Measurements from ENCODE around the gene TGFBR3L.
"Not testable (repeated sequence)": the region's sequence is repeated elsewhere in the genome, so short reads cannot be mapped to it uniquely, and the experiment has no call there.

Gene TGFBR3L

DNA sequence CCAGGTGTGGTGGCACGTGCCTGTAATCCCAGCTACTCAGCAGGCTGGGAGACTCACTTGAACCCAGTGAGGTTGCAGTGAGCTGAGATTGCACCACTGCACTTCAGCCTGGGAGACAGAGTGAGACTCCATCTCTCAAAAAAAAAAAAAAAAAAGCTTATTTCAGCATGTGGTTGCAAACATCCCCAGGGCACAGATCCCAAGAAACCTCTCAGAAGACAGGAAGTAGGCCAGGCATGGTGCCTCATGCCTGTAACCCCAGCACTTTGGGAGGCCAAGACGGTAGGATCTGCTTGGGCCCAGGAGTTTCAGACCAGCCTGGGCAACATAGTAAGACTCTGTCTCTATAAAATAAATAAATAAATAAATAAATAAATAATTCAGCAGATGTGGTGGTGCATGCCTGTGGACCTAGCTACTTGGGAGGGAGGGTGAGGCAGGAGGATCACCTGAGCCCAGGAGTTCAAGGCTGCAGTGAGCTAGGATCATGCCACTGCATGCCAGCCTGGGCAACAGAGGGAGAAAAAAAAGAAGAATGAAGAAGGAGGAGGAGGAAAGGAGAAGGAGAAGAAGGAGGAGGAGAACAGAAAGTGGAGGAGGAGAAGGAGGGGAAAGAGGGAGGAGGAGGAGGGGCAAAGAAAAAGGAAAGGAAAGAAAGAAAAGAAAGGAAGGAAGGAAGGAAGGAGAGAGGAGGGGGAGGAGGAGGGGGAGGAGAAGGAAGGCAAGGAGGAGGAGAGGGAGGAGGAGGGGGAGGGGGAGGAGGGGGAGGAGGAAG is 30.6 kb upstream of the TGFBR3L start:
- Histone ChIP-seq H3K9ac (ENCODE audit: insufficient read length, low read depth) (no peak overlapping the region), H3K4me1 (ENCODE audit: insufficient read depth, insufficient read length) (peaks cover 3% of the 10 kb centered on the region), H3K9me3 (ENCODE audit: insufficient read depth, low read length) (no peaks in the 10 kb centered on the region), H3K4me3 (ENCODE audit: insufficient read length, low read depth) (no peak overlapping the region), H3K27me3 (ENCODE audit: insufficient read depth, insufficient read length) (no peaks in the 10 kb centered on the region), H3K36me3 (ENCODE audit: insufficient read depth, insufficient read length, low read length) (no peaks in the 10 kb centered on the region)
- TF ChIP-seq SUZ12 (IDR thresholded peaks at IDR 0.05; ENCODE audit: extremely low read depth, insufficient read depth, insufficient read length) (no peak), ZNF274 (IDR thresholded peaks at IDR 0.05; ENCODE audit: low read depth, low read length) (no peak), YY1 (IDR thresholded peaks at IDR 0.05; ENCODE audit: insufficient read depth, insufficient read length) (no peak)
- DNase-seq (ENCODE audit: low read depth, low spot score), result no peak

DNA sequence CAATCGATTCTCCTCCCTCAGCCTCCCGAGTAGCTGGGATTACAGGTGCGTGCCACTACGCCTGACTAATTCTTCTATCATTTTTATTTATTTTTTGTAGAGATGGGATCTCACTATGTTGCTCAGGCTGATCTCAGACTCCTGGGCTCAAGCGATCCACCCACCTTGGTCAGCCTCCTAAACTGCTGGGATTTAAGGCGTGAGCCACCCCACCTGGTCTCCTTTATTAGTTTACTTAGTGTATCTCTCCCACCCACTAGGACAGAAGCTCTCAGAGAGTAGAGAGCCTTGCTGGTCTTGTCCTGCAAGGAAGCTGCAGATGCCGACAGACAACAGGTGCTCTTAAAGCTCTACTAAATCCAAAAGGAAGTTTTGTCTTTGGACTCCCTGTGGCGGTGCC is 28.8 kb upstream of the TGFBR3L start:
- Histone ChIP-seq H3K9ac (ENCODE audit: insufficient read length, low read depth) (no peak overlapping the region), H3K27me3 (ENCODE audit: insufficient read depth, insufficient read length) (no peaks in the 10 kb centered on the region), H3K4me3 (ENCODE audit: insufficient read length, low read depth) (no peak overlapping the region), H3K9me3 (ENCODE audit: insufficient read depth, low read length) (no peaks in the 10 kb centered on the region), H3K4me1 (ENCODE audit: insufficient read depth, insufficient read length) (no peaks in the 10 kb centered on the region), H3K36me3 (ENCODE audit: insufficient read depth, insufficient read length, low read length) (no peaks in the 10 kb centered on the region)
- no peak for DNase-seq (ENCODE audit: low read depth, low spot score)
- TF ChIP-seq ZNF274 (IDR thresholded peaks at IDR 0.05; ENCODE audit: low read depth, low read length) (no peak), SUZ12 (IDR thresholded peaks at IDR 0.05; ENCODE audit: extremely low read depth, insufficient read depth, insufficient read length) (no peak), YY1 (IDR thresholded peaks at IDR 0.05; ENCODE audit: insufficient read depth, insufficient read length) (no peak)

DNA sequence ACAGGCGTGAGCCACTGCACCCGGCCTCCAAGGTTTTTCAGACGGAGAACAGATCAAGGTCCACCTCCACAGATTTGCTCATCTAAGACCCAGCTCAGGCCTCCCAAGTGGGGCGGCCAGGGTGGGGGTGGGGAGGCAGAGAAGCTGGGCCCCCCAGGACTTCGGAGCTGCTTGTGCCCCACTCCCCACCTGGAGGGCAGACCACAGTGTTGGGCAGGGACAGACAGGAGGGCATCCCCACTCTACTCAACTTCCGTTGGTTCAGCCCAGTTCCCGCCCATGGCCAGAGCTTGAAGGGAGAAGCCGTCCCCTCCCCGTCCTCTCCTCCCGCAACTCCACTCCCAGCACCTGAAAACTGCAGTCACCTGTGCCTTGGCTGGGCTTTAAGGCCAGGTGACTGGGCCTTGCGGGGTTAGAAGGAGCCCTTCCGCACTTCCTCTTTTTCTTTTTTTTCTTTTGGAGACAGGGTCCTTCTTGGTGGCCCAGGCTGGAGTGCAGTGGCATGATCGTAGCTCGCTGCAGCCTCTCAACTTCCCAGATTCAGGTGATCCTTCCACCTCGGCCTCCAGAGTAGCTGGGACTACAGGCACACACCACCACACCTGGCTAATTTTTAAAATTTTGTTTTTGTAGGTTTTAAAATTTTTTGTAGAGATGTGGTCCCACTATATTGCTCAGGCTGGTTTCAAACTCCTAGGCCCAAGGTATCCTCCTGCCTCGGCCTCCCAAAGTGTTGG is 27.1 kb upstream of the TGFBR3L start:
- no peak for DNase-seq (ENCODE audit: low read depth, low spot score)
- TF ChIP-seq YY1 (IDR thresholded peaks at IDR 0.05; ENCODE audit: insufficient read depth, insufficient read length) (no peak), SUZ12 (IDR thresholded peaks at IDR 0.05; ENCODE audit: extremely low read depth, insufficient read depth, insufficient read length) (no peak), ZNF274 (IDR thresholded peaks at IDR 0.05; ENCODE audit: low read depth, low read length) (no peak)
- Histone ChIP-seq H3K9ac (ENCODE audit: insufficient read length, low read depth) (peak overlapping the region; percentile 57), H3K4me1 (ENCODE audit: insufficient read depth, insufficient read length) (peaks cover 2% of the 10 kb centered on the region), H3K4me3 (ENCODE audit: insufficient read length, low read depth) (peak overlapping the region; percentile 27), H3K9me3 (ENCODE audit: insufficient read depth, low read length) (no peaks in the 10 kb centered on the region), H3K27me3 (ENCODE audit: insufficient read depth, insufficient read length) (no peaks in the 10 kb centered on the region), H3K36me3 (ENCODE audit: insufficient read depth, insufficient read length, low read length) (no peaks in the 10 kb centered on the region)

GRCh38 chr19:7888145-7888825 is 26.3 kb upstream of the TGFBR3L start, which contains the start of gene LRRC8E:
LRRC8E (plus strand) TSS chr19:7888510; CDS start chr19:7895604, 7,094 bp downstream.
- TF ChIP-seq ZNF274 (IDR thresholded peaks at IDR 0.05; ENCODE audit: low read depth, low read length) (no peak), SUZ12 (IDR thresholded peaks at IDR 0.05; ENCODE audit: extremely low read depth, insufficient read depth, insufficient read length) (no peak), YY1 (IDR thresholded peaks at IDR 0.05; ENCODE audit: insufficient read depth, insufficient read length) (no peak)
- Histone ChIP-seq H3K27me3 (ENCODE audit: insufficient read depth, insufficient read length) (no peaks in the 10 kb centered on the region), H3K4me1 (ENCODE audit: insufficient read depth, insufficient read length) (peaks cover 2% of the 10 kb centered on the region), H3K9ac (ENCODE audit: insufficient read length, low read depth) (peak within 1 kb of the TSS; percentile 85), H3K9me3 (ENCODE audit: insufficient read depth, low read length) (no peaks in the 10 kb centered on the region), H3K4me3 (ENCODE audit: insufficient read length, low read depth) (peak within 1 kb of the TSS; percentile 67), H3K36me3 (ENCODE audit: insufficient read depth, insufficient read length, low read length) (no peaks in the 10 kb centered on the region)
- DNase-seq (ENCODE audit: low read depth, low spot score), result peak; percentile 44

- Histone ChIP-seq H3K9ac (ENCODE audit: insufficient read length, low read depth) (peak overlapping the region; percentile 85), H3K36me3 (ENCODE audit: insufficient read depth, insufficient read length, low read length) (peaks cover 2% of the 10 kb centered on the region), H3K9me3 (ENCODE audit: insufficient read depth, low read length) (no peaks in the 10 kb centered on the region), H3K4me3 (ENCODE audit: insufficient read length, low read depth) (peak overlapping the region; percentile 67), H3K4me1 (ENCODE audit: insufficient read depth, insufficient read length) (peaks cover 2% of the 10 kb centered on the region), H3K27me3 (ENCODE audit: insufficient read depth, insufficient read length) (no peaks in the 10 kb centered on the region)
- DNase-seq (ENCODE audit: low read depth, low spot score), result no peak
- TF ChIP-seq ZNF274 (IDR thresholded peaks at IDR 0.05; ENCODE audit: low read depth, low read length), result no peak
- no peak for TF ChIP-seq YY1 (IDR thresholded peaks at IDR 0.05; ENCODE audit: insufficient read depth, insufficient read length)
- TF ChIP-seq SUZ12 (IDR thresholded peaks at IDR 0.05; ENCODE audit: extremely low read depth, insufficient read depth, insufficient read length), result no peak
Measured at GRCh38 chr19:7888826-7889217, 25.8 kb upstream of the TGFBR3L start.

- Histone ChIP-seq H3K36me3 (ENCODE audit: insufficient read depth, insufficient read length, low read length) (peaks cover 12% of the 10 kb centered on the region), H3K4me1 (ENCODE audit: insufficient read depth, insufficient read length) (peaks cover 10% of the 10 kb centered on the region)
- H3K4me3 ChIP-seq (ENCODE audit: insufficient read length, low read depth); H3K27me3 ChIP-seq (ENCODE audit: insufficient read depth, insufficient read length); DNase-seq (ENCODE audit: low read depth, low spot score); H3K9ac ChIP-seq (ENCODE audit: insufficient read length, low read depth); H3K9me3 ChIP-seq (ENCODE audit: insufficient read depth, low read length): not testable (repeated sequence)
Measured at GRCh38 chr19:7893362-7894101, 21.1 kb upstream of the TGFBR3L start.
